Gastrocnemius medialis (tissue), 4 donors: ENCODE measurements around the gene PDE1C. TPM values are rescaled to one million over a fixed set of nuclear protein-coding genes. Genes with fewer than 3 reads are reported as not detected.

Experiments used
- ATAC-seq, 2 donors: fragments of 150-250 bp; one replicate each; pipeline ENCODE4 v1.9.1; 2016
- DNase-seq, 2 donors: peaks; one replicate each; pipeline ENCODE4 v3.0.0-alpha.2; 2019
- H3K27ac ChIP-seq, 4 donors: fragments of 200-600 bp; sonication (generic); 1 replicate in 1 of 4; 2 replicates in 3 of 4; pipeline ENCODE4 v1.5.1; 2016 to 2018; ENCODE audit warnings: mild to moderate bottlenecking in 2 of 4, moderate library complexity in 1 of 4
- H3K27me3 ChIP-seq, 3 donors: fragments of 200-600 bp; sonication (generic) in 2 of 3; 1 replicate in 1 of 3; 2 replicates in 2 of 3; pipeline versions ENCODE4 v1.5.1 to v1.6.0; 2016 to 2019; ENCODE audit warnings: mild to moderate bottlenecking in 1 of 3, moderate library complexity in 1 of 3
- H3K36me3 ChIP-seq, 2 donors: fragments of 200-600 bp; sonication (generic) in 1 of 2; one replicate each; pipeline ENCODE4 v1.5.1; 2017 to 2018
- H3K4me1 ChIP-seq, 2 donors: fragments of 200-600 bp; sonication (generic) in 1 of 2; one replicate each; pipeline ENCODE4 v1.5.1; 2016 to 2017; ENCODE audit warnings: mild to moderate bottlenecking in 2 of 2
- H3K4me3 ChIP-seq, 4 donors: fragments of 200-600 bp; sonication (generic) in 3 of 4; 1 replicate in 1 of 4; 2 replicates in 3 of 4; pipeline ENCODE4 v1.5.1; 2016 to 2019; ENCODE audit warnings: mild to moderate bottlenecking in 2 of 4
- H3K9me3 ChIP-seq, 3 donors: fragments of 200-600 bp; sonication (generic) in 2 of 3; 1 replicate in 1 of 3; 2 replicates in 2 of 3; pipeline ENCODE4 v1.5.1; 2016 to 2019
- CTCF ChIP-seq, 5 experiments: fragments of 450-650 bp in 3 of 5; fragments of 200-600 bp in 2 of 5; sonication (generic) in 2 of 5; IDR thresholded peaks in 4 of 5; conservative IDR thresholded peaks in 1 of 5; 1 replicate in 4 of 5; 2 replicates in 1 of 5; pipeline ENCODE4 v1.5.1; 2016 to 2019; ENCODE audit warnings: antibody characterized with exemption in 5 of 5, mild to moderate bottlenecking in 3 of 5, moderate library complexity in 3 of 5
- POLR2A ChIP-seq, 2 donors: fragments of 450-650 bp; IDR thresholded peaks; one replicate each; pipeline ENCODE4 v1.6.1; 2017; ENCODE audit warnings: antibody characterized with exemption in 2 of 2, mild to moderate bottlenecking in 2 of 2, moderate library complexity in 2 of 2
- in situ Hi-C, 4 donors: fragments of 200-750 bp; cut with MboI; loops; one replicate each; pipeline versions ENCODE4 v1.15.0 to v1.8.0; 2017; ENCODE audit warnings: low sequenced_read_pairs in 4 of 4
- intact Hi-C: fragments of 100-400 bp; cut with DNase I; formaldehyde crosslinking; loops from one replicate; pipeline ENCODE4 v1.15.1; 2023; ENCODE audit warnings: low total_unique reads
- total RNA-seq, 4 donors: library from RNA; depleted of rRNA; stranded (reverse); fragments of >200 nt; gene quantifications; one replicate each; pipeline versions ENCODE4 v1.1.0 to v1.2.3, GENCODE V29; 2016

The PDE1C gene
- total RNA-seq, 4 donors from 2014 or later = 0.46 to 1.2 (median 0.67) TPM

GRCh38 chr7:31702354-31702753 lies 367.9 kb downstream of the PDE1C start:
- H3K36me3 ChIP-seq = no peaks in the 10 kb centered on the region
- in situ Hi-C loops = no loop called here
- intact Hi-C loops = no loop called here
- no peaks in the 10 kb centered on the region for H3K9me3 ChIP-seq
- TF ChIP-seq POLR2A (IDR thresholded peaks at IDR 0.05) (no peak), CTCF (IDR thresholded peaks at IDR 0.05 in 4 of 5, conservative IDR thresholded peaks at IDR 0.05 in 1 of 5) (no peak)
- DNase-seq (no peak), ATAC-seq (no peak)
- no peaks in the 10 kb centered on the region for H3K4me1 ChIP-seq
- no peaks in the 10 kb centered on the region for H3K27me3 ChIP-seq
- no peak overlapping the region for H3K27ac ChIP-seq
- no peak overlapping the region for H3K4me3 ChIP-seq
